DND-41 (cell line): ENCODE data around the gene ATG9B.

Experiments
- ATAC-seq: fragments of 200-7000 bp; cut with Tn5 transposase; 3 replicates; pipeline ENCODE4 v1.9.1; 2021; ENCODE audit warnings: low read depth; ENCODE audit not compliant: insufficient read depth
- DNase-seq: peaks from one replicate; pipeline ENCODE4 v3.0.0-alpha.2; 2020
- H2AFZ ChIP-seq: 2 replicates; pipeline ENCODE4 v1.6.0; 2012; ENCODE audit warnings: low read depth, low read length
- H3K27ac ChIP-seq: 2 replicates; pipeline ENCODE4 v1.5.1; 2012; ENCODE audit warnings: low read length, inconsistent platforms
- H3K27me3 ChIP-seq: fragments of 200-600 bp; sonication (generic); 2 replicates; pipeline ENCODE4 v1.6.0; 2012; ENCODE audit warnings: low read length, mild to moderate bottlenecking, inconsistent platforms; ENCODE audit not compliant: insufficient read depth, poor library complexity
- H3K36me3 ChIP-seq: 2 replicates; pipeline ENCODE4 v1.5.1; 2012; ENCODE audit warnings: low read length, inconsistent platforms; ENCODE audit not compliant: insufficient read depth
- H3K4me1 ChIP-seq: 2 replicates; pipeline ENCODE4 v1.5.1; 2012; ENCODE audit warnings: mild to moderate bottlenecking, low read length; ENCODE audit not compliant: insufficient read depth
- H3K4me2 ChIP-seq: 2 replicates; pipeline ENCODE4 v1.6.0; 2012; ENCODE audit warnings: mild to moderate bottlenecking, moderate library complexity, low read length, inconsistent platforms; ENCODE audit not compliant: insufficient read depth
- H3K4me3 ChIP-seq, 2 experiments: fragments of 200-600 bp in 1 of 2; shearing (Covaris generic) in 1 of 2; 2 replicates each; pipeline ENCODE4 v1.5.1; 2012 to 2016; ENCODE audit warnings: inconsistent platforms in 2 of 2, low read length in 2 of 2, mild to moderate bottlenecking in 2 of 2, low read depth in 1 of 2, moderate library complexity in 1 of 2
- H3K79me2 ChIP-seq: 2 replicates; pipeline ENCODE4 v1.6.0; 2012; ENCODE audit warnings: low read length, inconsistent platforms; ENCODE audit not compliant: insufficient read depth
- H3K9ac ChIP-seq: 2 replicates; pipeline ENCODE4 v1.6.0; 2012; ENCODE audit warnings: low read depth, mild to moderate bottlenecking, inconsistent platforms, low read length, moderate library complexity
- H3K9me3 ChIP-seq: 2 replicates; pipeline ENCODE4 v1.5.1; 2012; ENCODE audit warnings: low read length, moderate library complexity, mild to moderate bottlenecking, inconsistent platforms; ENCODE audit not compliant: insufficient read depth, severe bottlenecking
- H4K20me1 ChIP-seq: 2 replicates; pipeline ENCODE4 v1.6.0; 2012; ENCODE audit warnings: low read length; ENCODE audit not compliant: insufficient read depth
- EZH2 ChIP-seq: IDR thresholded peaks from 3 replicates; pipeline ENCODE4 v1.6.1; 2012; ENCODE audit warnings: borderline replicate concordance, low read depth, mild to moderate bottlenecking, moderate library complexity, low read length, inconsistent platforms; ENCODE audit not compliant: severe bottlenecking
- TF ChIP-seq, protein P1 (sequence below): IDR thresholded peaks from 2 replicates; pipeline ENCODE4 v1.5.1; 2012; ENCODE audit warnings: borderline replicate concordance, low read length, moderate library complexity, mild to moderate bottlenecking; ENCODE audit not compliant: poor library complexity, severe bottlenecking; ENCODE audit errors: extremely low read depth

The ATG9B gene

DNA sequence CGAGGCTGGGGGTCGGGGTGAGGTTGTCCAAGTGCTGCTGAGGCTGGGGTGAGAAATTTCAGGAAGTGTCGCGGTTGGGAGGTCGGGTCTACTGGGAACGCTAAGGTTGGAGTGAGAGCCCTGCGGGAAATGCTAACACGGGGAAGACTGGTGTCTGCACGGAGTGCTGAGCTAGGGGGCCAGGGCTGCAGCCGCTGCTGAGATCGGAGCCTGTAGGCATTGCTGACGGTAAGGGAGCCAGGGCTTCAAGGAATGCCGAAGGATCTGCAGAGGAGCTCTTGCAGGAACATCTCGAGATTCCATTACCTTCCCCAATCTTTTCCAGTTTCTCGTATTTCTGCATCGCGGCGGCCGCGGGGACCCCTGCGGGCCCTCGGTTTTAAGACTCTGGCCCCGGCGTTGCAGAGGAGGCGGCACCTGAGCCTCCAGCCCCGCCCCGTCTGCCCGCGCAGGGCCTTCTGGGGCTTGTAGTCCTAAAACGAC, 33.3 kb upstream of the ATG9B start, which contains the start of gene CDK5:
TSS of gene CDK5 (minus strand) at position 392 of the 483 bp plus-strand sequence. CDS start at position 343, 49 bp downstream.
- H3K9ac ChIP-seq = peak within 1 kb of the TSS; percentile 68

DNA sequence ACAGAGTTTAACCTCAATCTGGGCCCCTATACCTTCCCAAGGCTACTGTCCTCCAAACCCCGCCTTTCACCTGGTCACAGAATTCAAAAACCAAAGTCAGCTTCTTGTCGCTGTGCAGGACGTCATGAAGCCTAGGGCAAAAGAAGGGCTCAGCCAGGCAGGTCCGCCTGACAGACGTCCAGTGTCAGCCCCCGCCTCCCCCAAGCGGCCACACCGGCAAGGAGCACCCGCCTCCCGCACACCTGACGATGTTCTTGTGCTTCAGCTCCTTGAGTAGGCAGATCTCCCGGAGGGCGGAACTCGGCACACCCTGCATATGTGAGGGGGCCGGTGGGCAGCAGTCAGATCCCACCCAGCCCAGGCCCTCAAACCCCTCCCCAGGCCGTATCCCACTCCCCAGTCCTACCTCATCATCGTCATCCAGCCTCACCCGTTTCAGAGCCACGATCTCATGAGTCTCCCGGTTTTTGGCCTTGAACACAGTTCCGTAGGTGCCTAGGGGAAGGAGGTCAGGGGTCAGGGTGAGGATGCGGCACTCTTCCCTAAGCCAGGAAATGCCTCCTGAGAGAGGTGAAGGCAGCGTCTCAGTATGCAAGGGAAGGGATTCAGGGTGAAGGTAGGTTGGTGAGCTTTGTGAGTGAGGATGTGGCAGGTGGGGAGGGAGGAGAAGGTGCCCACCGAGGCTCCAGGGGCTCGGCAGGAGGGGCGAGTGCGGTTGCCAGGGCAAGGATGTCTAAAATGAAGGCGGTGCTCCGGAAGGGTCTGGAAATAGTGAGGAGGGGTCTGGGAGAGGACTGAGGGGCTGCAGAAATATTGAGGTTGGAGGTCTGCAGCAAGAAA, 32.6 kb upstream of the ATG9B start:
- Histone ChIP-seq H4K20me1 (peaks cover 29% of the 10 kb centered on the region), H3K27me3 (no peaks in the 10 kb centered on the region), H2AFZ (peak overlapping the region; percentile 85), H3K4me3 (peak overlapping the region; percentile 62 to 85), H3K4me2 (peak overlapping the region; percentile 96), H3K79me2 (peaks cover 30% of the 10 kb centered on the region), H3K9ac (peak overlapping the region; percentile 68), H3K27ac (peak overlapping the region; percentile 92), H3K36me3 (peaks cover 10% of the 10 kb centered on the region), H3K9me3 (no peaks in the 10 kb centered on the region), H3K4me1 (peaks cover 53% of the 10 kb centered on the region)
- TF ChIP-seq, protein P1, sequence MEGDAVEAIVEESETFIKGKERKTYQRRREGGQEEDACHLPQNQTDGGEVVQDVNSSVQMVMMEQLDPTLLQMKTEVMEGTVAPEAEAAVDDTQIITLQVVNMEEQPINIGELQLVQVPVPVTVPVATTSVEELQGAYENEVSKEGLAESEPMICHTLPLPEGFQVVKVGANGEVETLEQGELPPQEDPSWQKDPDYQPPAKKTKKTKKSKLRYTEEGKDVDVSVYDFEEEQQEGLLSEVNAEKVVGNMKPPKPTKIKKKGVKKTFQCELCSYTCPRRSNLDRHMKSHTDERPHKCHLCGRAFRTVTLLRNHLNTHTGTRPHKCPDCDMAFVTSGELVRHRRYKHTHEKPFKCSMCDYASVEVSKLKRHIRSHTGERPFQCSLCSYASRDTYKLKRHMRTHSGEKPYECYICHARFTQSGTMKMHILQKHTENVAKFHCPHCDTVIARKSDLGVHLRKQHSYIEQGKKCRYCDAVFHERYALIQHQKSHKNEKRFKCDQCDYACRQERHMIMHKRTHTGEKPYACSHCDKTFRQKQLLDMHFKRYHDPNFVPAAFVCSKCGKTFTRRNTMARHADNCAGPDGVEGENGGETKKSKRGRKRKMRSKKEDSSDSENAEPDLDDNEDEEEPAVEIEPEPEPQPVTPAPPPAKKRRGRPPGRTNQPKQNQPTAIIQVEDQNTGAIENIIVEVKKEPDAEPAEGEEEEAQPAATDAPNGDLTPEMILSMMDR = no peak
- no peak for TF ChIP-seq EZH2
- DNase-seq (no peak), ATAC-seq (no peak)

More for the DNA sequence above, 33.3 kb upstream of the ATG9B start, which contains the start of gene CDK5:
- ATAC-seq = peak; percentile 20
- Histone ChIP-seq H3K36me3 (peaks cover 16% of the 10 kb centered on the region), H4K20me1 (peaks cover 29% of the 10 kb centered on the region), H2AFZ (peak within 1 kb of the TSS; percentile 92), H3K4me3 (peak within 1 kb of the TSS; percentile 84 to 85), H3K27me3 (no peaks in the 10 kb centered on the region), H3K4me1 (peaks cover 53% of the 10 kb centered on the region), H3K9me3 (no peaks in the 10 kb centered on the region), H3K27ac (peak within 1 kb of the TSS; percentile 92), H3K79me2 (peaks cover 36% of the 10 kb centered on the region), H3K4me2 (peak within 1 kb of the TSS; percentile 96)
- DNase-seq = no peak
- no peak for TF ChIP-seq EZH2
- TF ChIP-seq, protein P1 = no peak

DNA sequence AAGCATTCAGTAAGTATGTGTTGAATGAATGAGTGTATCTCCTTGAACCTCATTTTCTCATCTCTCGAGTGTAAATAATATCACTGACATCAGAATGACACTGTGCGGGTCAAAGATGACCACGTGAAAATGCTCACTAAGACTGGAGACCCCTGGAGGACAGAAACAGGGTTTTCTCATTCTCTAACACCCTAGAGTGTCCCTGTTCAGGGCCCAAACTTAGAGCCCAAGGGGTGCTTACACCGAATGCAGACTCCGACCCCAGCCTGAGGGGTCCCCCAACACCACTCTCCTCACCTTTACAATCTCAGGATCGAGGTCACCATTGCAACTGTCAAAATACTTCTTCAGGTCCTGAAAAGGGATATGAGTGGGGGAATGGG, 32.0 kb upstream of the ATG9B start:
- Histone ChIP-seq H3K4me3 (peak overlapping the region in 1 of 2 experiments; percentile 85; a peak in 1 of 4 replicates), H4K20me1 (peaks cover 27% of the 10 kb centered on the region), H3K9me3 (no peaks in the 10 kb centered on the region), H3K36me3 (peaks cover 4% of the 10 kb centered on the region), H3K9ac (no peak overlapping the region), H3K79me2 (peaks cover 24% of the 10 kb centered on the region), H3K27ac (no peak overlapping the region), H3K27me3 (no peaks in the 10 kb centered on the region), H3K4me2 (peak overlapping the region; percentile 96), H2AFZ (no peak overlapping the region), H3K4me1 (peaks cover 53% of the 10 kb centered on the region)
- DNase-seq = no peak
- TF ChIP-seq, protein P1 = no peak
- no peak for TF ChIP-seq EZH2
- no peak for ATAC-seq
